Activated naive CD8-positive, alpha-beta T cell treated with anti-CD3 and anti-CD28 coated beads, Interleukin-2, amount 50 U/mL, for 24 hours (primary cell): ENCODE data around the gene POU3F3.

ENCODE experiments used
- ATAC-seq: fragments of 150-1000 bp; cut with Tn5 transposase; one replicate; pipeline ENCODE4 v1.10.0; 2021
- DNase-seq: peaks from one replicate; pipeline ENCODE4 v3.0.0; 2021
- H3K27ac Mint-ChIP-seq: one replicate; pipeline ENCODE4 v1.8.0; 2021; ENCODE audit warnings: mild to moderate bottlenecking, mixed read lengths
- H3K27me3 Mint-ChIP-seq: one replicate; pipeline ENCODE4 v1.8.0; 2021; ENCODE audit warnings: mixed read lengths
- H3K36me3 Mint-ChIP-seq: one replicate; pipeline ENCODE4 v1.8.0; 2021; ENCODE audit warnings: low read depth, mixed read lengths
- H3K4me1 Mint-ChIP-seq: one replicate; pipeline ENCODE4 v1.8.0; 2021; ENCODE audit warnings: mixed read lengths
- H3K4me3 Mint-ChIP-seq: one replicate; pipeline ENCODE4 v1.8.0; 2021; ENCODE audit warnings: mild to moderate bottlenecking, moderate library complexity, mixed read lengths
- H3K9me3 Mint-ChIP-seq: one replicate; pipeline ENCODE4 v1.8.0; 2021; ENCODE audit warnings: mixed read lengths

Gene POU3F3

DNA sequence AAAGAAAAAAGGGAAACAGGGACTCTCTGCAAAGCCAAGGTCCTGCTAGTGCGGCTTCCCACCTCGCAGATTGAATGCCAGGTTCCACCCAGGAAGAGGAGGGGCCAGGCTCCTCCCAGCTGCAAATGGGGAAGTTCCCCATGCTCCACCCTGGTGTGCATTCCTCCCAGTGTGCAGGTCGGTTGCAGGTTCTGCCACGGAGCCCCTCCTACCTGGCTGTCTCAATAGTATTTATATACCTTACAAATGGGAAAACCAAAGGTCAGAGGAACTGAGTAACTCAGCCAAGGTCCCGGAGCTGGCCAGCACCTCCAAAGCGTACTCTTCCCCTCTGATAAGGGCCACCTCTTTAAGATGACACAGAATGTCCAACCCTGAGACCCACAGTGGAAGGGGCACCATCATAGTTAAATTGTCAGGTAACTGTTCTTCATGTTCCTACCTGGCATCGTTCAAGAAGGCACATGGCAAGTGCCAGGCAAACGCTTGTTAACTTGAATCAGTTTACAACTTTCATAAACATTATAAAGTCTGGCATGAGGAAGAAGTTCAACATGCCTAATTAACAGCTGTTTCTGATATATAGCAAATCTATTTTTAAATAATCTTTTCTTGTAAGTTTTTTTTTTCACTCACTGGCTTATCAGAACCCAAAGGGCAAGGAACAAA, 35.5 kb downstream of the POU3F3 start:
- Mint-ChIP-seq H3K4me3 (no peak overlapping the region), H3K27me3 (peaks cover 3% of the 10 kb centered on the region), H3K36me3 (no peaks in the 10 kb centered on the region), H3K4me1 (peaks cover 16% of the 10 kb centered on the region), H3K27ac (no peak overlapping the region), H3K9me3 (no peaks in the 10 kb centered on the region)
- no peak for DNase-seq
- no peak for ATAC-seq

GRCh38 chr2:104889960-104890684, 36.2 kb downstream of the POU3F3 start:
- Mint-ChIP-seq H3K4me3 (no peak overlapping the region), H3K4me1 (peaks cover 16% of the 10 kb centered on the region), H3K9me3 (no peaks in the 10 kb centered on the region), H3K36me3 (no peaks in the 10 kb centered on the region), H3K27ac (no peak overlapping the region), H3K27me3 (no peaks in the 10 kb centered on the region)
- DNase-seq (no peak), ATAC-seq (no peak)

GRCh38 chr2:104890685-104891069, 36.8 kb downstream of the POU3F3 start:
- Mint-ChIP-seq H3K9me3 (no peaks in the 10 kb centered on the region), H3K4me3 (no peak overlapping the region), H3K36me3 (no peaks in the 10 kb centered on the region), H3K27ac (no peak overlapping the region), H3K27me3 (no peaks in the 10 kb centered on the region), H3K4me1 (peaks cover 16% of the 10 kb centered on the region)
- no peak for DNase-seq
- no peak for ATAC-seq

DNA sequence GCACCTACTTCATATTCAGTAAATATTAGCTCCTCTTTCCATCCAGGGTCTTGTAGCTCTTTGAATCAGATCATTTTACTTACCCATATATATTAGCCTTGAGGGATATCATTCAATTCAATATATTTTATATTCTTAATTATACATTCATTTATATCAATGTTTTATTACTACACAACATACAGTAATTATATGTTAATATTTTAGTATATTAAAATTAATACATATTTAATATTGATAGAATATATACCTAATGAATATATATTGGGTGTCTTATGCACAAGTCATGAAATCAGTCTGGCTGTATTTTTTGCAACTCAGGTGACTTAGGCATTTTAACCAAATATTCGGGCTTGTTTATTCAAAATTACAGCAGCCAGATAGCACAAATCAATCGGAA, 37.2 kb downstream of the POU3F3 start:
- no peaks in the 10 kb centered on the region for H3K9me3 Mint-ChIP-seq
- no peaks in the 10 kb centered on the region for H3K27me3 Mint-ChIP-seq
- no peak overlapping the region for H3K4me3 Mint-ChIP-seq
- H3K4me1 Mint-ChIP-seq, result peaks cover 16% of the 10 kb centered on the region
- H3K27ac Mint-ChIP-seq, result no peak overlapping the region
- ATAC-seq, result no peak
- H3K36me3 Mint-ChIP-seq, result no peaks in the 10 kb centered on the region
- DNase-seq, result no peak

DNA sequence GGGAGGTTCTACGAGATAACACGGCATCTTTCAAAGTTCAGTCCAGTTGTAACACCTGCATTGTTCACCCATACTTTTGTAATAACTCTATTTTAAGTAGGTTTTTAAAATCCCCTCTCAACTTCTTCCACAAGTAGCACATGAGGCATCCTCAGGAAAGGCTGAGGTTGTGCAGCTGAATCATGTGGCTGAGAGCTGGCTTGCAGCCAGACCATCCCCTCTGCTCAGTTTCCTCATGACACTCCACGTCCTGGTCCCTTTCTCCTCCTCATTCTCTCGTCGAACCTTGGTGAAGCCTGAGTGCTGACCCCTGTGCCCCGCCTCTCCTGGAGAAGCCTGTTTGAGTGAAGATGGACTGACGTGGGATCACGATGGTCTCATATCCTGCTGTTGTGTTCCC, 42.5 kb downstream of the POU3F3 start:
- Mint-ChIP-seq H3K9me3 (no peaks in the 10 kb centered on the region), H3K27ac (no peak overlapping the region), H3K36me3 (no peaks in the 10 kb centered on the region), H3K4me3 (no peak overlapping the region), H3K4me1 (no peaks in the 10 kb centered on the region), H3K27me3 (no peaks in the 10 kb centered on the region)
- ATAC-seq (no peak), DNase-seq (no peak)

DNA sequence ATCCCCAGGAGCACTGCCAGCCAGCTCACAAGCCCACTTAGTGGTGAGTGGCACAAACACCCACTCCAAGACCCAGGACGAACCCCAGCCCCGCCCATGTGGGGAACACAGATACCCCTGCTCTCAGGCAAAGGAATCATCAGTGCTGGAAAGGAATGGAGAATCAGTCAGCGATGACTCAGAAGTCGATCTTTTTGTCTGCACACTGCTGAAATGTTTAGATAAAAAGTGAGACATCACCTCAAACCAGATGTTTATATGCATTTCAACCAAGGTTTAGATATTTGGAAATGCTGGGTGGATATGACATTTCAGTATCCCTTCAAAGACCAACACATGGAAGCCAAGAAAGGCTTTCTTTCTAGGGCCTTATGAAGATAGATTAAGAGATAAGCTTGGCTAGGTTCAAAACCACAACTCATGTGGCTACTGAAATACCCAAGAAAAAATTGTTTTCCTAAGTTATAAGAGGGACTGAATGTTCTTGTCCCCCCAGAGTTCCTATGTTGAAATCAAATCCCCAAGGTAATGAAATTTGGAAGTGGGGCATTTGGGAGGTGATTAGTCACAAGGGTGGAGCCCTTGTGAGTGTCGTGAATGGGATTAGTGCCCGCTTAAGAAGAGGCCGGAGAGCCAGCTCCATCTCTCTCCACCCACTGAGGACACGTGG, 43.7 kb downstream of the POU3F3 start:
- Mint-ChIP-seq H3K4me1 (no peaks in the 10 kb centered on the region), H3K36me3 (no peaks in the 10 kb centered on the region), H3K9me3 (no peaks in the 10 kb centered on the region), H3K27ac (no peak overlapping the region), H3K27me3 (no peaks in the 10 kb centered on the region), H3K4me3 (no peak overlapping the region)
- ATAC-seq (no peak), DNase-seq (no peak)

DNA sequence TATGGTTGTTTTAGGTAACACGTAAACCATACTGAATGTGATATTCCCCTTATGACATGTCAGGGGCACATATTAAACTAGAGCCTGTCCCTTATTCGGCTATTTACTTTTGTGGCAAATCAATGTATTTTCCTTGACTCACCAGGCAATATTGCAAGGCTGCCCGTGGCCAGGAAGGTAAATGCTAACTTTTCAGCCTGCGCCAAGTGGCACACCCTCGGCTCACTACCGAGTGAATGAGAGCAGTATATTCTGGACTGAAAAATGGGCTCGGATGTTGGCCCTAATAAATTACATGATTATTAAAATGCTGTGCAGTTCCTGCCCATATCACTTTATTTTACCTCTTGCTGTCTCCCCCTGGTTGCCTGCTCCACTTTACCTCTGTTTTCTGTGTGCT, 46.7 kb downstream of the POU3F3 start:
- no peak overlapping the region for H3K4me3 Mint-ChIP-seq
- no peaks in the 10 kb centered on the region for H3K36me3 Mint-ChIP-seq
- H3K9me3 Mint-ChIP-seq, result no peaks in the 10 kb centered on the region
- H3K4me1 Mint-ChIP-seq, result no peaks in the 10 kb centered on the region
- H3K27me3 Mint-ChIP-seq, result no peaks in the 10 kb centered on the region
- ATAC-seq, result no peak
- H3K27ac Mint-ChIP-seq, result no peak overlapping the region
- no peak for DNase-seq

GRCh38 chr2:104901037-104901881, 47.3 kb downstream of the POU3F3 start:
- H3K9me3 Mint-ChIP-seq, result no peaks in the 10 kb centered on the region
- no peak for ATAC-seq
- no peaks in the 10 kb centered on the region for H3K36me3 Mint-ChIP-seq
- DNase-seq, result no peak
- H3K4me1 Mint-ChIP-seq, result no peaks in the 10 kb centered on the region
- H3K27ac Mint-ChIP-seq, result no peak overlapping the region
- H3K27me3 Mint-ChIP-seq, result no peaks in the 10 kb centered on the region
- H3K4me3 Mint-ChIP-seq, result no peak overlapping the region

DNA sequence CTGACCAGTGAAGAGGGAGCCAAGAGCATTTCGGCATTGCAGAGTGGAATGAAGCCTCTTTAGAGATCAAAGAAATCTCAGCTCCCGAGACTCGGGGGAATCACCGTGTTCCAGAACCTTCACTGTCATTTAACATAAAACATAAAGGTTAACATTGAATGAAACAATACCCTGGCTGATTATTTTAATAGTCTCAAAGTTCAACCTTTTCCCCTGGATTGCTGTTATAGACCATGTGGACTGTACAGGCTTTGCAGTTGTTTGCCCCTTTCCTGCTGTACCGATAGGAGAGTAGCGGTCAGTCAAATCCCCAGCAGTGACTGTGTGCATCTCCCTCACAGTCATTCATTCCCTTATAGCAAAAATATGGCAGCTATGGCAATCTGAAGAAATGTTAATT, 48.4 kb downstream of the POU3F3 start:
- no peaks in the 10 kb centered on the region for H3K36me3 Mint-ChIP-seq
- H3K4me3 Mint-ChIP-seq, result no peak overlapping the region
- no peaks in the 10 kb centered on the region for H3K4me1 Mint-ChIP-seq
- no peak overlapping the region for H3K27ac Mint-ChIP-seq
- H3K27me3 Mint-ChIP-seq, result peaks cover 8% of the 10 kb centered on the region
- ATAC-seq (no peak), DNase-seq (no peak)
- no peaks in the 10 kb centered on the region for H3K9me3 Mint-ChIP-seq
